ENCODE data around the gene LY6G5C.
"Not testable (repeated sequence)": the region's sequence is repeated elsewhere in the genome, so short reads cannot be mapped to it uniquely, and the experiment has no call there.

Gene LY6G5C

DNA sequence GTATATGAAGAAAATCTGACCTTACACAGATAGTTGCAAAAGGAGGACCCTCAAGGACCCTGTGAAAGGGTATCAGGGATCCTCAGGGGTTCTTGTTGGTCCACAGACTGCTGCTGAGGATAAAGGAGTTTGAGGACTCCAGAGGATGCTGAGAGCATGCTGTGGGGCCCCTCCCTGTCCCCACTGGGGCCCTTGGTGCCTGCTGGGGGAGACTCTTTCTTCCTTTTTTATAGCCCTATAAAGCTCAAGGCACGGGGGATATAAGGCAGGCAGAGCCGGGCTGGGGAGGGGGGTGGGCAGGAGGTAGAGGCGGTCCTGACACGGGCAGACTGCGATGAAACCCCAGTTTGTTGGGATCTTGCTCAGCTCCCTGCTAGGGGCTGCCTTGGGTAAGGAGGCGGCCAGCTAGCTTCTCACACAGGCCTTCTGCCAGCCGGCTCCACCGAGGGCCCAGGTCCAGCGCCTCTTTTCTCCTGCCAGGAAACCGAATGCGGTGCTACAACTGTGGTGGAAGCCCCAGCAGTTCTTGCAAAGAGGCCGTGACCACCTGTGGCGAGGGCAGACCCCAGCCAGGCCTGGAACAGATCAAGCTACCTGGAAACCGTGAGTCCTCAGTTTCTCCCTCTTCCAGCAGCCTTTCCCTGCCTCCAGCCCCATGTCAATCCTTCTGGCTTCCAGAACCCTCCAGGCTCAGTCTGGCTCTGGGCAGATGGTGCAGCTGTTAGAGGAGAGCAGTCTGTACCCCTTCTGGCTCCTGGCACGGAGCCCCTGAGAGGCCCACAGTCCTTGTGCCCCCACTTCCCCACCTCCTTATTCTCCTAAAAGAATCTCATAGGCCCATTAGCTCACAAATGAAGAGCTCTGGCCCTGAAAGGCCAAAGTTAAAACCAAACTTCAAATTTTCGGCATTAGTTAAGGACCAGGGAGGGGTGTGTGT is 34.4 kb upstream of the LY6G5C start, which contains the start of gene LY6G6D:
Gene LY6G6D, plus strand, starts transcription at position 327 of the 937 bp plus-strand sequence. Its CDS starts 8 bp downstream, at position 335.
- DNase-seq: no peak

DNA sequence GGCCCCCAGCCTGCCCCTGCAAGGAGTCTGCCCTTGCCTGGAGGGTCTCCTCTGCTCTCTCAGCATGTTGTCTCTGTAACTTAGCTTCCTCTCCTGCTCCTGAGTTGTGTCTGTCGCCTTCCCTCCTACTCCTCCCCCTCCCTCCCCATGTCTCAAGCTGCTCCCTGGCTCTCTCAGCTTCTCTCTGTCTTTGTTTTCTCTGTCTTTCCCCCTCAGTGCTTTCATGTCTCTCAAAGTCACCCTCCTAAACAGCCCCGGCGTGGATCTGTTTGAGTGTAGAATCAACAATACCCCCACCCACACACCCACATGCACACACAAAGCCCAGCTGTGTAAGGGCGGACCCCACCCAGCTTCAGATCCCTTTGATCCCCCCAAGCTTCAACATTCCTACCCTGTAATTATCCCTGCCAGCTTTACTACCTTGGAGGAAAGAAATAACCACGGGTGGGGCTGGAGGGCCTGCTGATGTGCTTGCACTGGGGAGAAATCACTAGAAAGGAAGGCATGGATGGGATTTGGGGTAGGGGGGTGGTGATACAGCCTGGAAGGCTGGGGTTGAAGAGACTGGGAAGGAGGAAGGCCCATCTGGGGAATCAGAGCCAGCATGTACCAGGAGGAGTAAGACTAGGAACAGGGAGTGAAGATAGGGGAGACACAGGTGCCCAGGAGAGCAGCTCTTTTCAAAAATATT is 33.3 kb upstream of the LY6G5C start:
- no peak for DNase-seq

DNA sequence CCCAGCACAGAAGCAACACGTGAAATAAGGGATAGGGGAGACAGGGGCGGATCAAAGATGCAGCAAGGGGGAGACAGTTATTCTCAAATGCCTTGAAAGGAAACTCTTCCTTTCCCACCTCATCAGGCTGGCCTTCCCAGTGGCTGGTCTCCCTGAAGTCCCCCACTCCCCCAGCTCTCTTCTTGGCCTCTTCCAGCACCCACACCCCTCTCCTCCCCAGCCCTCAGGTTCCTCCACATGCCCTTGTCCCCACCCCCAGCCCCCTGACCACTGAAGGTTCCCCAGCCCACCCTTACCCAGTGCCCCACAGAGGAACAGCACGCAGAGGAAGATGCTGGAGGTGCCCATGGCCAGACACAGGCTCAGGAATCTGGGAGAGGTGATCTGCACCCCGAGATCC is 32.6 kb upstream of the LY6G5C start:
- no peak for DNase-seq

DNA sequence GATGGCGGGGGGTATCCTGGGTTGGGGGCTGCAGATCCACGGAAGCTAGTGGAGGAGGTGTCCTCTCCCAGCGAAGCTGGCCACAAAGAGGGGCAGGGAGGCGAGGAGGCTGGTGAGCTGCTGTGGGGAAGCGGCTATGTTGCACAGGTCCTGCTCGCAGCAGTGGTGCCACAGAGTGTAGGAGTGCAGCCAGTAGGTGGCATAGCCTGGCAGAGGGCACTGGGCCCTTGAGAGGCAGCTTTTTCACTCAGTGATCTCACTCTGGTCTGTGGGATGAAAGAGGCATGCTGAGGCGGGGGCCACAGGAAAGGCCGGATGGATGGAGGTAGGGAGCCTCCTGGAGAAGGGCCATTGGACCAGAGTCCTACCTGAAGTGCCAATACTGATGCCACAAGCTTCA is 31.4 kb upstream of the LY6G5C start:
- peak in 1 of 5 experiments; percentile 63 for DNase-seq

DNA sequence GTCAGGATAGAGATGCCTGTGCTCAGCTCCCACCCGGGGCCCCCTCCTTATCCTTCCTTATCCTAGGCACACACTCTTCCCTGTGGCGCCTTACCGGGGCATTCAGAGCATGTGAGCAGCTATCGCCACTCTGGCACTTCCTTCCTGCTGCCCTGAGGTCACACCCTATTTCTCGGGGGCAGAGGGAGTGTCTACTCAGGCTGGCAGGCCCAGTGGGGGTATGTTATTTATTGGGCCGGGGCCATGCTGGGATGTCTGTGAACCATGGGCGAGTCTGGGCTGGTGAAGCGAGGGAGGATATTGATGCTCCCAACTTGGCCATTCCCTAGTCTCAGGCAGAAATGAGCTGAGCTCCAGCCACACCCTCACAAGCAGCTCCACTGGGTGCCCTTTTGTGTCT is 30.4 kb upstream of the LY6G5C start:
- DNase-seq: no peak

DNA sequence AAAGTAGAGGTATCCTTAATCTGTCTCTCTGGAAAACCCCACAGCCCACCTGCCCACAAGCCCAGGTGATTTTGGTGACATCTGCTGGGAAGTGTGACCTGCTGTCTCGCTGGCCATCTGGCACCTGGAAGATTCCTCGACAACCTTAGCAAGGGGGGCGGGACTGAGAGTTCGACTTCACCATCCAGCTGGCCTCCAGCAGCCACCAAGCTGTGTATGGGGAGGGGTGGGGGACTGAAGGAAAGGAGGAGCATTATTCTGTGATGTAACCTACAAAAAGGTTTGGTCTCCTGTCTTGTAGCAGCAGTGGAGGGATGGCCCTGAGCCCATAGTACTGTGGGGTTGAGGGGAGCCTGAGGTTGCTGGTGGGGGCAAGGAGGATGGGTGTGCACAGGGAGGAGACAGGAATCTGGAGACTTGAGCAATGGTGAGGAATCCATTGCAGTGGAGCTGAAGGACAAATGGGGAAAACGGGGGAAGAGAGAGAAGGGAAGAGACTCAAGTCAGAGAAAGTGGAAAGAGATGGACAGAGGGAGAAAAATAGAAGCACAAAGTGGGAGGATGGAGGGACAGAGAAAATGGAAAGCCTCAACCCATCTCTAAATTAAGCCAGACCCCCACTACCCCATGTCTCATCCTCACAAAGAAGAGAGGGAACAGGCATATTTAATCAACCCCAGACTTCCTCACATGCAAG is 29.8 kb upstream of the LY6G5C start:
- no peak for DNase-seq

DNA sequence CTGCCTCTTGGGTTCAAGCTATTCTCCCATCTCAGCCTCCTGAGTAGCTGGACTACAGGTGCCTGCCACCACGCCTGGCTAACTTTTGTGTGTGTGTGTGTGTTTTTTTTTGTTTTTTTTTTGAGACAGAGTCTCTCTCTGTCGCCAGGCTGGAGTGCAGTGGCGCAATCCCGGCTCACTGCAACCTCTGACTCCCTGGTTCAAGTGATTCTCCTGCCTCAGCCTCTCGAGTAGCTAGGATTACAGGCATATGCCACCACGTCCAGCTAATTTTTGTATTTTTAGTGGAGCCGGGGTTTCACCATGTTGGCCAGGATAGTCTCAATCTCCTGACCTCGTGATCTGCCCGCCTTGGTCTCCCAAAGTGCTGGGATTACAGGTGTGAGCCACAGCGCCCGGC is 28.3 kb upstream of the LY6G5C start:
- not testable (repeated sequence) for DNase-seq

DNA sequence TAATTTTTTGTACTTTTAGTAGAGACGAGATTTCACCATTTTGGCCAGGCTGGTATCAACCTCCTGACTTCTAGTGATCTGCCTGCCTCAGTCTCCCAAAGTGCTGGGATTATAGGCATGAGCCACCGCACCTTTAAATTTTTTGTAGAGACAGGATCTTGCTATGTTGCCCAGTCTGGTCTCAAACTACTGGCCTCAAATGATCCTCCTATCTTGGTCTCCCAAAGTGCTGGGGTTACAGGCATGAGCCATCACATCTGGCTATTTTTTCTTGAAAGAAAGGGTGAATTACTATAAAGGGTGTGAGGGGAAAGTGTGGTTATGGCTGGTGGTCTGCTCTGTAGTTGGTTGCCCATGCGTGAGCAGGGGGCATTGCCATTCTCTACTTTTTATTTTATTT is 27.4 kb upstream of the LY6G5C start:
- DNase-seq: no peak

DNA sequence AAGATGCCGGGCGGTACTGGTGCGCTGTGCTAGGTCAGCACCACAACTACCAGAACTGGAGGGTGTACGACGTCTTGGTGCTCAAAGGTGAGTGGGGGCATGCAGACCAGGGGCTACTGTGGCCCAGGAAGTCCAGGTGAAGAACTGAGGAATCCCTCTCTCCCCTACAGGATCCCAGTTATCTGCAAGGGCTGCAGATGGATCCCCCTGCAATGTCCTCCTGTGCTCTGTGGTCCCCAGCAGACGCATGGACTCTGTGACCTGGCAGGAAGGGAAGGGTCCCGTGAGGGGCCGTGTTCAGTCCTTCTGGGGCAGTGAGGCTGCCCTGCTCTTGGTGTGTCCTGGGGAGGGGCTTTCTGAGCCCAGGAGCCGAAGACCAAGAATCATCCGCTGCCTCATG is 26.8 kb upstream of the LY6G5C start:
- DNase-seq: no peak

DNA sequence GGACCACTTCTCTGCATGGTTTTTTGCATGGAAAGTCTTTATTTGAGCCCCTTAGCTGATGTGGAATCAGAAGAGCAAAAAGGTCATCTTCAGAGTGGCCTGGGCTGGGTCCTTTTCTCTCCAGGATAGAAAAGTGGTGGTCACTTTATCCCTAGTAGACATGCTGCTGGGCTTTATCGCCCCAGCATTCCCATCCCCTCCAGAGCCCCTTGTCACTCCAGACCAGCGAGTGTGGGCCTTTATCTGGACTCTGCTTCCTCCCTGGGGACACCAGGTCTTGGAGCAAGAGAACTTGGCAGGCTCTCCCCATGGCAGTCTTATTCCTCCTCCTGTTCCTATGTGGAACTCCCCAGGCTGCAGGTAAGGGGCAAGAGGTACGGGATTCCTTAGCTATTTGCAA is 25.7 kb upstream of the LY6G5C start, which contains the start of gene LY6G6F:
Gene LY6G6F, plus strand, starts transcription at position 268 of the 400 bp plus-strand sequence. Its CDS starts 41 bp downstream, at position 309.
- DNase-seq: no peak

DNA sequence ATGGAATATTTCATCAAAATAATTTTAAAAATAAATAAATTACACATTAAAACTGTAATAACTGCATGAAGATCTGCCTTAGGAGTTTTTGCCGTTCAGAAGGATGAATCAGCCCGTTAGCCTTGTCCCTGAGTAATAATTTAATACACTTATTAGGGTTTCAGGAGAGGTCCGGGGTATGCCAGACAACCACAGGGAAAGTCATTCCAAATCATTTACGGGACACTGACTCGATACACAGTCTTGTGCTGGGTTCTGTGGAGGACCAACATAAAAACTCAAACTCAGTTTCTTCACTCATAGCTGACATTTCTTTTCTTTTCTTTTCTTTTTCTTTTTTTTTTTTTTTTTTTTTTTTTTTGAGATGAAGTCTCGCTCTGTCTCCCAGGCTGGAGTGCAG is 25.1 kb upstream of the LY6G5C start:
- no peak for DNase-seq

DNA sequence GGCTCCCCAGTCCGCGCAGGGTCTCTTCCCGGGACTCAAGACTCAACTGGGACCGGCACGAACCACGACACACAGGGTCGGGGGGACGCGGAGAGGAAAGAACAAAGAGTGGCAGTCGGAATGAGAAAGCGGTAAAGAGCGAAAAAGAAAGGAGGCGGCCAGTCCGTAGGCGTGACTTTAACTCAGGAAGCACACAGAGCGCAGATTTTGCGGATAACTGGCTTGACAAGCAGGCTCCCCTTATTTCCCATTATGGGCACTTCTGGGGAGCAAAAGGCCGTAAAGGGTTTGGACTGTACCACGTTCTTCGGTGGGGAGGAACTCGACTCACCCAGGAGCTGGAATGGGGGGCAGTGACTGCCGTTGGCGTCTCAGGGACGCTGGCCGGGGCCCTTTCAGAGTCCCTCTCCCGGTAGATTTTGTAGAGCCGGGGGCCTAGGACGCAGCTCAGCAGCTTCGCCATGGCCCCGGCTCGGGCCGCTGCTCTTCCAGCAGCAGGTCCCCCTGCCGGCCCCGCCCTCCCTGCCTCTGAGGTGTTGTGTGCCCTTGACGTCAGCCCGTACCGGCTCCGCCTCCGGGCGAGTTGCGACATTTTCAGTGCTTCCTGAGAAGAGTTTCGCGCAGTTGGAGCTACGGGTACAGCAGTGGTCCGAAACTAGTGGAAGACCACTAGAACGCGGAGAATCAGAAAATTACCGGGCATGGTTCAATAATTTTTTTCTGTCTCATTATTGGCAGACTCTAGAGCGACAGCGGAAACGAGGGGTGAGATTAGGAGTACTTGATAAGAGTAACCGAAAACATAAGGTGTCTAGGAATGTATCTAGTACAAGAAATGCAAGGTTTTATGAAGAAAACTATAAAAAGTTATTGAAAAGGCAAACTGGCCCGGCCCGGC is 22.2 kb upstream of the LY6G5C start, which contains the start of gene ABHD16A:
Gene ABHD16A, minus strand, starts transcription at position 506 of the 898 bp plus-strand sequence. Its CDS starts 43 bp downstream, at position 463.
- peak; percentile 90 to 99 (median 95) for DNase-seq

DNA sequence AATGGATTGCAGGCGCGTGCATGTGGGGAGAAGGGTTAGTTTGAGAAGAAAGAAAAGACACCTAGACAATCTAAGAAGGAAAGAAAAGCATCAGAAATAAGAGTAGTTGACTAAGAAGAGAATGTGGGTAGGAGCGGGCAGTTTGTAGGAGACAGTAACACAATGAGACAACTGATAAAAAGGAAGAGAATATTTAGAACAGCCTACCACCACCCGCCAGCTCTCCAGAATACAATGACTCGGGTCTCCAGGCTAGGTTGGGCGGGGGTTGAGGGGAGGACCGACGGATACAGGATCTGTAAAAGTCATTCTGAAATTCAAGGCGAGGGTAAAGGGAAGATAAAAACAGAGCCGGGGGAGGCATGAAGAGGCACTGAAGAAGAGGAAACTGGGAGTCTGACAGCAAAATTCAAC is 21.5 kb upstream of the LY6G5C start:
- peak in 2 of 5 experiments; percentile 6 to 42 for DNase-seq

DNA sequence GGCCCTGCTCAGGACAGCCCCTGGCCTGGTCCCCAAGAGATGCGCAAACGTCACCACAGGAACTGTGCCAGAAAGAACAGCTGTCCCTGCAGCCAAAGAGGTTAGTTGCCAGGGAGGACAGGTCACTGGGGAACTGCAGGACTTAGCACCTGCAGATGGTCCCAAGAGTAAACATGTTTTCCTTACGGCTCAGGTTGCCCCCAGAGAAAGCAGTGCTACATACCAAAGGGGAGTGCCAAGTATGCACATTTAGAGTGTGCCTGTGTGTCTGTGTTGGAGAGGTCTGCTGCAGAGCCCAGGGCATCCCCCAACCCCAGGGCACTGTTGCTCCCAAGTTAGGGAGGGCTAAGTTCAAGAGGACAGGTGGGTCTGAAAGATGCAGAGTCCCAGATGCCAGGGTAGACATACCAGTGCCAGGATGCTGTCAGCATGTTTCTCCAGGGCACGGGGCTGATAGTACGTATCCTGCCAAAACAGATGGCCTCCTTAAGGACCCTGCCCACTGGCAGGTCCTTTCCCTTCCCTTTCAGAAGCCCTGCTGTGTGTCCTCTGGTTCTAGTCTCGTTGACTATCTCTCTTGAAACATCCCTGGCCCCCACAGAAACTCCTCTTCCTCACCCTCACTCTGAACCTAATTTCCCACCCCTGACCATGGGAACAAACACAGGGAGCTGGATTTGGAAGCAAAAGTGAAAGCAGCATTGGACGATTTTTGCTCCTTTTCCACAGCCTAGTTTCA is 21.0 kb upstream of the LY6G5C start:
- DNase-seq: no peak

DNA sequence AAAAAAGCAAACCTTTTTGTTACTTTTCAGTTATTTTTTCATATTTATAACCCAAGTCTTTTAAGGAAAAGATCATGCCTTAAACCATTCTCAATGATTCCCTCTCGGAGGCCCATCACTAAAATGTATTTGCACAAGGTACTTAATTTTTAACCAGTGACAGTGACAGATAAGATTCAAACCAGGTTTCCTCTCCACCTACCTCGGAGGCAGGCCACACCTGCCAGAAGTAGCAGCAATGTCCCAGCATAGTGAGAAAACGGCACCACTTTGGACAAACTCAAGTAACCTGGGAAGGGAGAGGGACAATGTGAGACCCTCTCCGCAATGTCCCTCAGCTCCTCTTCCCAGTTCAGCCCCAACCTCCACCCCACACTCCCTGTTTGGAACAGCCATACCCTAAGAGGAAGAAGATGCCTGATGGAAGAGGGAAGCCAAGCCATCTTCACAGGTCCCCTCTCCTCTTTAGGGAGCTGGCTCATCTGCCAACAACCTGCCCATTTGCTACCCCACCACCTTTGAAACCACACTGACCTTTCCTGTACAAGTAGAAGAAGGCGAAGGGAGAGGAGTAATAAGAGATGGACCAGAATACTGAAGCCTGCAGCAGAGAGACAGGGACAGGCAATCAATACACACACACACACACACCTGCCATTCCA is 20.0 kb upstream of the LY6G5C start:
- DNase-seq: no peak

DNA sequence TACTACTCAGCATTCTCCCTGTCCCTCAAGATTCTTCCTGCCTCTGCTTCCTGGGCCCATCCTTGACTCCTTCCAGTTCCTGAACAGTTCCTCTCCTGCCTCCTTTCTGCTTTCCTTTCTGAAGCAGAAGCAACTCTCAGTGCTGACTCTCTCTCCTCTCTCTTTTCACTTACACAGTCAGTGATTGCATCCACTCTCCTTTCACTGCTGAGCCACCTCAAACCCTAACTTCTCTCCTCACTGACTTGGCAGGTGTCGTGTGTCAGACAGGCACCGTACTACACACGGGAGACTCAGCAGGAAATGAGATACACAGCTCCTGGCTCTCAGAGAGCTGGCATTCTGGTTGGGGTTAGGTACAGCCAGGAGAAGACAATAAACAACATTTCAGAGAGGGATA is 16.7 kb upstream of the LY6G5C start:
- peak in 1 of 5 experiments; percentile 49 for DNase-seq

DNA sequence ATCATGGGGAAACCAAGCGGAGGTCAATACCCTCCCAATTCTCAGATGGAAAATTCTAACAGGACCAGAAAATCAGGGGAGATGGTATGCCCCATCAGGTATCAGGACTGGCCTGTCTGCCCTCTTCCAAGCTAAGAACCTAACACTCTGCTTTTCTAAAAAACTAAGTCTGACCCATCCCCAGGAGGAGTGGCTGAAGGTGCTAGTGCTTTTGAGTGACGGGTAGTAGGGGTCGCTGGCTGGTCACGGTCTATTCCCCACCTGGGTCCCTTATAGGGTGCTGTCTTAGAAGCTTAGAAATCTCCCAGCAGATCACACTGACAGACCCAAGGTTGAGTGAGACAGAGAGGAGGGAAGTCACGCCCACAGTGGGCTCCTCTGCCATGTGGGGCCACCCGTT is 12.7 kb upstream of the LY6G5C start:
- DNase-seq: no peak

DNA sequence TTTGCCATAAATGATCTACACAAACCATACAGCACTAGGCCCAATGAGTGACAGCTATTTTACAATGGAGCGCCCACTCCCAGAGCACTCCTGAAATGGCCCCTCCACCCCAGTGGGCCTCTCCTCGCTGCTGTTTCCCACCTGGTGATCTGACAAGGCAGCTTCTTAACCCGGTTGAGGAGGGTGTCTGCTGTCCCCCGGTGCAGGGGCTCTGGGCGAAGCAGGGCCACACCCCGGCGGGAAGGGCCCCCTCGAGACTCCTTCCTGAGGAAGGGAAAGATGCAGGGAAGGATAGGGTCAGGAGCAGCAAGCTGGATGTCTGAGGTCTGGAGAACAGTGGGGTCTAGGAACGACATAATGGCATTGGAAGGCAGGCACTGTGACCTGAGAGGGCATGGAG is 12.0 kb upstream of the LY6G5C start:
- no peak for DNase-seq

DNA sequence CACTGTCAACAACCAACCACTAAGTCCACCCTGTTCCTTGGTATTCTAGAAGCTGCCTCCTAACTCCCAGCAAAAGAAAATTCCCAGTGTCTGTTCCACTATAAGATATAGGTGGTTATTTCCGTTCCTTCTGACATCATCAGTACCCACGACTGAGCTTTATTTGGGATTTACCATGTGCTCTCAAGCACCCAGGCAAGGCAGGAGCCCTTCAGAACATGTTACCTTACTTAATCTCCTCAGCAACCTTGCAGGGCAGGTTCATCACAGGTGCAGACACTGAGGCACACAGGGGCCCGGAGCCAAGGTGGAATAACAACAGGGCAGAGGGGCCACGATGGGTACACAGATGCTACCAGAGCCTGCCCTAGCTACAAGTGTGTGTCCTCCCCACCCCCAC is 11.5 kb upstream of the LY6G5C start:
- no peak for DNase-seq

DNA sequence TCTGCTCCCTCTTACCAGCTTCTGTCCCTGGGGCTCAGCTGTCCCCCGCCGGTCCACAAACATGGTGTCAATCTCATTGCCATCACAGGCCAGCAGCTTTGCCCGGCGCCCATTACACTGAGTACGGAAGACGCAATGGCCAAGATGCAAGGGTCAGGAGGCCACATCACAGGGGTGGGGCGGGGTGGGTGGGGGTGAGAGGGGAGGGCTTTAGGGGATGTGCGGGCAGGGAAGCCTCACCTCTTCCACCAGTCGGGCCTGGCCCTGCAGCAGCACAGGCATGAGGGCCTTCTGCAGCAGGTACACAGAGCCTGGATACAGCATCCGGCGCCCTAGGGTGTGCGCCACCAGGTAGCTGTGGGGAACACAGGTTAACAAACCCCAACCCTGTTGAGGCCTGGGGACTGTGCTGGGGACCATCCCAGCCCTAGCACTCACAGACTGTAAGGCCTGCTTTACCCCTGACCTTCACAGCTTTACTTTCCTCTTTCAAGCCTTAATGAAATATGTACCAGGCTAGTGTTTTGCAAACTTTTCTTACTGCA is 10.8 kb upstream of the LY6G5C start:
- no peak for DNase-seq

Data from T-helper 2 cell (primary cell).